HG03342 (cell line): ENCODE data around the gene OR5K3.
"Not testable (repeated sequence)": the region's sequence is repeated elsewhere in the genome, so short reads cannot be mapped to it uniquely, and the experiment has no call there.

Source experiments
- ATAC-seq: cut with Tn5 transposase; IDR thresholded peaks from one replicate; pipeline ENCODE4 v1.9.1; 2021; ENCODE audit warnings: mild to moderate bottlenecking, moderate library complexity; ENCODE audit not compliant: unreplicated experiment

Gene OR5K3, protein sequence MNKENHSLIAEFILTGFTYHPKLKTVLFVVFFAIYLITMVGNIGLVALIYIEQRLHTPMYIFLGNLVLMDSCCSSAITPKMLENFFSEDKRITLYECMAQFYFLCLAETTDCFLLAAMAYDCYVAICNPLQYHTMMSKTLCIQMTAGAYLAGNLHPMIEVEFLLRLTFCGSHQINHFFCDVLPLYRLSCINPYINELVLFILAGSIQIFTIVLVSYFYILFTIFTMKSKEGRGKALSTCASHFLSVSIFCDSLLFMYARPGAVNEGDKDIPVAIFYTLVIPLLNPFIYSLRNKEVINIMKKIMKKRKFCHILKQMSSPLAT

DNA sequence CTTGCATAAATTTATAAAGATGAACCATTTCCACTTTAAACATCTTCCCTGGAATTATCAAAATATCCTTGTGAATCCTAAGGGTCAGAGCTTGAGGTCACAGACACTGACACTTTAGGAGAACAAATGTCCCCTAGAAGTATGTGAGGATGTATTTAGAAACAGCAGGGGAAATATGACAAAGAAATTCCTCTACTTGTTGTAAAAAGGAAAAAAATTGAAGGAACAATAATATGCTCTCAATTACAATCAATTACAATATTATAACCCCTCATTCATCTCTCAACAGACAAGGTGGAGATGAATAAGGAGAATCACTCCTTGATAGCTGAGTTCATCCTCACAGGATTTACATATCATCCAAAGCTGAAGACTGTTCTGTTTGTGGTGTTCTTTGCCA, at the start of gene OR5K3:
Gene OR5K3, plus strand, starts transcription at position 301 of the 400 bp plus-strand sequence. Its CDS starts 0 bp downstream, at position 301.
- ATAC-seq: no peak

DNA sequence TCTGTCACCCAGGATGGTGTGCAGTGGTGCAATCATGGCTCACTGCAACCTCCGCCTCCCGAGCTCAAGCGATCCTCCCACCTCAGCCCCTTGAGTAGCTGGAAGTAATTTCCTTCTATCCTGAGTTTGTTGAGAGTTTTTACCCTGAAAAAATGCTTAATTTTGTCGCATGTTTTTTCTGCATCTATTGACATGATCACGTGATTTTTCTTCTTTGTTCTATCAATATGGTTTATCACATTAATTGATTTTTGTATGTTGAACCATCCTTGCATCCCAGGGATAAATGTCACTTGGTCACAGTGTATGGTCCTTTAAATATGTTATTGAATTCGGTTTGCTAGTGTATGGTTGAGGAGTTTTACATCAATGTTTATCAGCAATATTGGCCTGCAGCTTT, 48.7 kb upstream of the OR5K3 start:
- ATAC-seq: no peak

DNA sequence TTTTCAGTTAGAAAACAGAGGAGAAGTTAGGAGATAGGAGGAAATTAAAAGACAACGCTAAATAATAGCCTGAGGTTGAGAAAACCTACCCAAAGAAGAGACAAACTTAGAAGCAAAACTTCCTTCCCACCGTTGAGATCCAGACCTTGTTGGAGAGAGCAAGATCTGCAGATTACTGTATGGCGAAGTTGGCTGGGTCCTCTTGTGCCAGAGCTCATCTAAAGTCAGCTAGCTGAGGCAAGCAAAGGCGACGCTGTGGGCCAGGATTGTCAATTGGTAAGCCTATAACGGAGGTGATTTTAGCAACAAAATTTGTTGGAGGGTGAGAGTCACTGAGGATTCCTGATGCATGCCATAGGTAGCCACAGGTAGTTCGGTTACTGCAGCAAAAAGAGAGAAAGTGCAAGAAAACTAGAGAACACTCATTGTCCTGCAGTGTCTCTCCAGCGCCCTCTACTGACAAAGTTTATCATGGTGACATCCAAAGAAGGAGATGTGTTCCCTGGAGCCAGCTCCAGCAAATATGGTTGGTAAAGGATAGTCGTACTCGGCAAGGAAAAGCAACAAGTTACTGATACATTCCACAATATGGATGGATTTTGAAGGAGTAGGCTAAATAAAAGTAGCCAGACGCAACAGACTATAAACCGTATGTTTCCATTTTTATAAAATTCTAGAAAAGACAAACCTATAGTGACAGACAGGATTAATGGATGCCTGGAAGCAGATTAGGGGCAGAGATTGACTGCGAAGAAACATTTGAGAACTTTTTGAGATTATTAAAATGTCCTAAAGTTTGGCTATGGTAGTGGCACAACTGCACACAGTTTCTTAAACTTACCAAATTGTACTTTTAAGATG, 46.6 kb upstream of the OR5K3 start:
- ATAC-seq: peak; percentile 74

DNA sequence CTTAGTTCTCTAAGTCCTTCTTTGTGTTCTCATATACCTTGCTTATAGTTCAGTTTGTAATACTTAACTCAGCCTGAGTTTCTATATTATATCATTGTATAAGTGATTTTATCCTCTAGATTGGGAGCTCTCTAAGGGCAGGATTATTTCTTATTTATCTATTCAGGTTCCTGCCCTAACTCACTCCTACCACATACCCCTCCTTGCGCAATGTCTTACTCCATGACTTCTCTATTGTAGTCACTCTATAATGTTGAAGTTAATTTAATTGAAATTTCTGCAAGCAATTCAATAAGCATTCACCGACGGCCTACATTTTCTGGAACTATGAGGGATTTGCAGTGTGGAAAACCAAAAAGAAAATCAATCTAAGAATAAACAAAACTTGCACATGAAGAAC, 40.4 kb upstream of the OR5K3 start:
- ATAC-seq: no peak

DNA sequence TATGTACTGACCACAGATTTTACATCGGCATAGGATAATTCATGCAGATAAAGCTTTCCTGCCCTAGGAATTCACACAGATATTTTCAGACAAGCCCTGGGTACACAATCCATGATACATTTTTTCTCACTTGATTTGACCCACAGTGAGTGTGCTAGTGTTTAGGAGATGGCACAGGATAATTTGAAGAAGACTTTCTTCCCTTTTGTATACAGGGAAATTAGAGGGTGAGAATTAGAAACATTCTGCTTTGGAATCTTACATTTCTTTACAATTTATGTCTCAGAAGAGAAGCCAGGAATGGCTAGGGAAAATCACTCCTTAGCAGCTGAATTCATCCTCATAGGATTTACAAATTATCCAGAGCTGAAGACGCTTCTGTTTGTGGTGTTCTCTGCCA, 36.9 kb upstream of the OR5K3 start, which contains the start of gene OR5K4:
Gene OR5K4, plus strand, starts transcription at position 301 of the 400 bp plus-strand sequence. Its CDS starts 0 bp downstream, at position 301.
- no peak for ATAC-seq

DNA sequence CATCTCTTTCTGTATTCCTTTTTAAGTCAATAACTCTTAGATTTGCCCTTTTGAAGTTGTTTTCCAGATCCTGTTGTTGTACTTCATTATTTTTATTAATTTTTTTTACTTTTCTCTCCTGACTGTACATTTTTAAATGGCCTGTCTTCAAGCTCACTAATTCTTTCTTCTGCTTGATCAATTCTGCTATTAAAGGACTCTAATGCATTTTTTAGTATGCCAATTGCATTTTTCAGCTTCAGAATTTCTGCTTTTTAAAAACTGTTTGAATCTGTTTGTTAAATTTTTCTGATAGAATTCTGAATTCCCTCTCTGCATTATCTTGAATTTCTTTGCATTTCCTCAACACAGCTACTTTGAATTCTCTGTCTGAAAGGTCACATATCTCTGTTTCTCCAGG, 31.2 kb upstream of the OR5K3 start:
- ATAC-seq: no peak

DNA sequence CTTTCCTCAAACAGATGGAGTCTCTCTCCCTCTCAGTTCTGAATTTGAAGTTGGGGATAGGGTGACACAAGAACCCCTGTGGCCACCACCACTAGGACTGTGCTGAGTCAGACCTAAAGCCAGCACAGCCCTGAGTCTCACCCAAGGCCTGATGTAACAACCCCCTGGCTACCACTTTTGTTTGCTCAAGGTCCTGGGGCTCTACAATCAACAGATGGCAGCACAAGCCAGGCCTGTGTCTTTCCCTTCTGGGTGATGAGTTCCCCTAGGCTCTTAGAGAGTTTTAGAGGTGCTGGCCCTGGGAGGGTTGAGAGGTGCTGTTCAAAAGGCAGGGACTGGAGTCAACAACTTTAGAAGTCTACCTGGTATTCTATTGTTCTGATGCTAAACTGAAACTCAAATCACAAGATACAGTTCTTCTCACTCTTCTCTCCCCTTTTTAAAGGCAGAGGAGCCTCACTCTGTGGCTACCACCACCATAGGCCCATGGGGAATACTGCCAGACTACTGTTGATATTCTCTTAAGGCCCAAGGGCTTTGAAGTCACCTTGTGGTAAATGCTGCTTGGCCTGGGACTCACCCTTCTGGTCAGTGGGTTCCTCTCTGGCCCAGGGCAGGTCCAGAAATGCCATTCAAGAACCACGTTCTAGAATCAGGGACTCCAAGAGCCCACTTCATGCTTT, 30.3 kb upstream of the OR5K3 start:
- ATAC-seq: peak; percentile 76

DNA sequence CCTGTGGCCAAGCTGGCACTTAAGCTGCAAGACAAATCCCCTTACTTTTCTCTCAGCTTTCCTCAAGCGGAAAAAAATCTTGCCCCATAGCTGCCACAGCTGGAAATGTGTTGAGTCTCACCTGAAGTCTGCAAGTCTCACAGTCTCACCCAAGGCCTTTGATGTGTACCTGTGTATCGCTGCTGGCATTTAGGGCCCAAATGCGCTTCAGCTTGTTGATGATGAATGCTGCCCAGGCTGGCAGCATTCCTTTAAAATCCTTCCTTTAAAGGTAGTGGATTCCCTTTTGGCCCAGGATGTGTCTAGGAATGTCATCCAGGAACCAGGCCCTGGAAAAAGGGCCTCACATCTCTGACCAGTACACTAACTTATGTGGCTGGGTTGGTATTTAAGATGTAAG, 29.8 kb upstream of the OR5K3 start:
- ATAC-seq: no peak

DNA sequence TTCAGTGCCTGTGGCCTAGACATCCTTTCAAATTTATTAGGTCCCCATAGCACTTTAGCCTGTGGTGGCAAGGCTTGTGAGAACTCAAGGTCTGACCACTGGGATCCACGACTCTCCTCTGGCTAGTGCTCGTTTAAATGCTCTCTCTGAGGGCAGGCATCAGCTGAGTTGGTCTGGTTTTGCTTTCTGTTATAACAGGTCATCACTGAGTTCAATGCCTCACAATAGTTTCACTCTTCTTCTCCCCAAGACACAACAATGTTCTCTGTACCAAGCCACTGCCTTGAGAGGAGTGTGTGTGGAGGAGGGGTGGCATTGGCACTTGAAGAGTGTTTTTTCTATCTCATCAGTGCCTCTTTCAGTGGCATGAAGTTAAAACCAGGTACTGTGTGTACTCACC, 29.2 kb upstream of the OR5K3 start:
- peak; percentile 57 for ATAC-seq

DNA sequence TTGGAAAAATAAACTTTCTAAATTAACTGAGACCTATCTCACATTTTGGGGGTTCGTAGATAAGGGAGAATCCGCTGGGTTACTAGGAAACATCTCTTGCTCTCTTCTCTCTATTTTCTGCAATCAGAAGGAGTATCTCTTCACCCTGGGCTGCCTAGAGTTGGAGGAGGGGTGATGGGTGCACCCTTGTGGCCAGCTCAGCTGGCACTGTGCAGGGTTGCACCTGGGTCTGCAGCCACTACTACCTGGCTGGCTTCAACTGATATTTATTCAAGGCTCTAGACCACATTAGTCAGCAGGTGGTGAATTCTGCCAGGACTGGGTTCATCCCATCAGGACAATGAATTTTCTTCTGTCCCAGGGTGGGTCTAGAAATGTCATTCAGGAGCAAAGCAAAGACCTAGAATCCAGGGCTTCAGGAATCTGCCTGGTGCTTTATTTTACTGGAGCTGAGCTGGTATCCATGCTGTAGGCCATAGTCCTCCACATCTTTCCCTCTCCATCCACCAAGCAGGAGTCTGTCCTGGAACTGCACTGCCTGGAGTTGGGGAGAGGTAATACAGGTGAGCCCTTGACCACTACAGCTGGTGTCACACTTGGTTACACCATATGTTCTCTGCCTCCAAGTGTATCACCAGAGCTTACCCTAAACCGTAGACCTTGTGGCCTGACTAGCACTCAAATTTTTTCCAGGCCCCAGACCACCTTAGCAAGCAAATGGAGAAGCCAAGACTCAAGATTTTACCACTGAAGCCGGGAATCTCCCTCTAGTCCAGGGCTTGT, 22.8 kb upstream of the OR5K3 start:
- ATAC-seq: no peak

DNA sequence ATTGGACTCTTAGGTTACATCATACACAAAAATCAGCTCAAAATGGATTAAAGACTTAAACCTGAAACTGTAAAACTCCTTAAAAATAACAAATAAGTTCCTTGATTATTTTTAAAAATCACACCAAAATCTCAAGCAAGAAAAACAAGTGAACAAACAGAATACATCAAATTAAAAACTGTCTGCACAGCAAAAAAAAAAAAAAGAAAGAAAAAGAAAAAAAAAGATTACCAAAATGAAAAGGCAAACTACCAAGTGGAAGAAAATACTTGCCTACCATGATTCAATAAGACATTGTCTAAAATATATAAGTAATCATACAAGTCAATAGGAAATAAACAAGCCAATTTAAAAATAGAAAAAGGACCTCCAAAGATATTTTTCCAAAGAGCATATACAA, 19.3 kb upstream of the OR5K3 start:
- ATAC-seq: no peak

DNA sequence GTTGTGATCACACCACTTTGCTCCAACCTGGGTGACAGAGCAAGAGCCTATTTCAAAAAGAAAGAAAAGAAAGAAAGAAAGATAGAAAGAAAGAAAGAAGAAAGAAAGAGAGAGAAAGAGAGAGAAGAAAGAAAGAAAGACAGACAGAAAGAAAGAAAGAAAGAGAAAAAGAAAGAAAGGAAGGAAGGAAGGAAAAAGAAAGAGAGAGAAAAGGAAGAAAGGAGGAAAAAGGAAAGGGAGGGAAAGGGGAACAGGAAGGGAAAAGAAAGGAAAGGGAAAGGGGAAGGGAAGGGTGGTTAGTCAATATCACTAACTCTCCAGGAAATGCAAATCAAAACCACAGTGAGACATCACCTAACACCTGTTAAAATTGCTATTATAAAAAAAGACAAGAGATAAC, 18.6 kb upstream of the OR5K3 start:
- no peak for ATAC-seq

DNA sequence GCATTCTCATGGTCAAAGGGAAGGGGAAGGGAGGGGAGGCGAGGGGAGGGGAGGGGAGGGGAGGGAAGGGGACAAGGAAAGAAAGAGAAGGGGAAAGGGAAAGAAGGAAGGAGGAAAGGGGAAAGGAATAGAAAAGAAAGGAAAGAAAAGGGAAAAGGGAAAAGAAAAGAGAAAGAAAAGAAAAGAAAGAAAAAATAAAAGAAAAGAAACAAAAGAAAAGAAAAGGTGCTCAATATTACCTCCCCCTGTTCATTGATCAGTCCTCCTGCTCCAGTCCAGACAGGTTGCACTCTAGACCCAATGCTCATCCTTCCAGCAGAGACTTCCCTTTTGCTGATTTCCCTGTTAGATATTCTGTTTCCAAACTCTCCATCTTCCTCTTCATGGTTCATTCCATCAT, 18.0 kb upstream of the OR5K3 start:
- no peak for ATAC-seq

DNA sequence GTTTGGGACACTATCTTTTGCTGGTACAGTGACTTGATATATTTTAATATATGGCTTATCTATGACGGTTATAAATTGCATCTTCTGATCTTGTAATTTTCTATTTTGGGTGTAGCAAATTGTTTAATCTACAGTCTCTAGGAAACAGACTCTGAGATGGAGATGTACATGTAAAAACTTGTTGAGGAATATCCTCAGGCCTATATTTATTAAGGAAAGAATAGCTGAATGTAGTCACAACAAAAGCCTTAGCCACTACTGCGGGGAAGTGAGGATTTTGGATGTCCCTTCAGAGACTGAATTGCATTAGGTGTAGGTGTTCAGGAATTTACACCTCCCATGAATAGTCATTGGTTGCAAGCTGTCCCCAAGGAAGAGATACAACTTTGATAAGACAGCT, 13.8 kb upstream of the OR5K3 start:
- no peak for ATAC-seq

DNA sequence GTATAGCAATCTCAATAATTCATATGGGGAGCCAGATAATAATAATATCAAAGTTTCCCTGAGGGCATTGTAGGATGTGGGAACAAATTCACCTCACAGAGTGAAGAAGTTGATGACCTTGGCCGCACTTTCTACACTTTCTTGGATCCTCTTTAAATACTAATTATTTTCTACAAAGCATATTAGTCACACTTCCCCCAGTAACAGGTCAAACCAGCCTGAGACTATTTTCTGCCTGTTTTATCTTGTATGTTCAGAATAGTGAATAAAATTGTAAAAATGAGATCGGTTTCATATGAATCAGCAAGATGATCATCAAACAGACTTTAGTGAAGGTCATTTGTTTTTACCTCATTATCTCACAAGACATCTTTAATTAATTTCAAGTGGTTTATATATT, 2.3 kb upstream of the OR5K3 start:
- ATAC-seq: no peak

DNA sequence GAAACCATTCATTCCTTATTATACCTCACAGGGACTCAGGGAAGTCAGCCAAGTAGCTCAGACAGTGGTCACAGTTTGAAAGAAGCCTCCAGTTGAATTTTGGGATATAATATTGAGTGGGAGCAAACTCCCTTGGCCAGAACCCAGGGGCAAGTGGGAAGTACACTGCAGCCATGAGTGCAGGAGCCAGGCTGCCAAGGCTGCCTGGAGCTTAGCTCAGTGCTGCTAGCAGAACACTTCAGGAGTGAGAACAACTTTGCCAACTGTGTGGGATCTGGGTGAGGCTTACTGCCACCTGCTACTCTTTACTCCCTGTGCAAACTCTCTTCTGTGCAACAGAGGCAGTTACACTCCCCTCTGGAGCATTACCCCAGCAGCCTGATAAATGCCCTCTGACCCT, 4.6 kb downstream of the OR5K3 start:
- no peak for ATAC-seq

DNA sequence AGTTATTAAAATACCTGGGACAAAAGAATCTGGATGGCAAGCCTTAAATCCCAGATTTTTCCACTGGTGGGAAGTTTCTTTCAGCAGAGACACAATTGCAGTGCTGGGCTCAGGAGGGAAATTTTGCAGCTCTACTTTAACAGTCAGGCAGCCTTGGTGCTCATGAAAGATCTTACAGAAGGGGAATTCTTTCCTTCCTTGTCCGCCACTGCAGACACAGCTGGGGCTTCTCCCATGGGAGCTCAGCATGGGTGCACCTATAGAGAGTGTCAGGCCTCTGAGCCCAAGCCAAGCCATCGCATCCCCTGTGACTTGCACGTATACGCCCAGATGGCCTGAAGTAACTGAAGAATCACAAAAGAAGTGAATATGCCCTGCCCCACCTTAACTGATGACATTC, 6.0 kb downstream of the OR5K3 start:
- not testable (repeated sequence) for ATAC-seq

DNA sequence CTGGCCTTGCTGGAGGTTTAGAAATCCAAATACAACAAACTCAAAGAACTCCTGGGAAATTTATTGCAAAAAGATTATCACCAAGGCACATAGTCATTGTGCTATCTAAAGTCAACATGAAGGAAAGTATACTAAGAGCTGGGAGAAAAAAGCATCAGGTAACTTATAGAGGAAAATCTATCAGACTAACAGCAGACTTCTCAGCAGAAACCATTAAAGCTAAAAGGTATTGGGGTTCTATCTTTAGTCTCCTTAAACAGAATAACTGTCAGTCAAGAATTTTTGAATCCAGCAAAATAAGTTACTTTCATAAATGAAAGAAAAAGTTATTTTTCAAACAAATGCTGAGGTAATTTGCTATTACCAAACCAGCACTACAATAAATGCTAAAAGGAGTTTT, 8.0 kb downstream of the OR5K3 start:
- no peak for ATAC-seq

DNA sequence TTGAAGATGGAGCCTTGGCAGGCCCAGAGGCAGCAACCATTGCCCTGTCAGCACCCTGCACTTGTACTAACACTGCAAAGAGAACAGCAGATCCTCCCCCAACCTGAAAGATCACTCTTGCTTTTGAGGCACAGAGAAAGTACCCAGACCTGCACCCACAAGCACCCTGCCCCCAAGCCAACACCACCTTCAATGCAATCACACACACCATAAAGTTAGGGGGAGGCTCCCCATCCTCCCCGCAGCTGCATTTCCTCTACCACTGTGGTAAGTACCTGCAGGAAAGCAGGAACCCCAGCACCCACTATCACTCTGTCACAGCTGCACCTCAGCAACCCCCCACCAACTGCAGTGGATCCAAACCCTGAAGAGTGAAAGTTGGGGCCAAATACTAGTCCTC, 12.0 kb downstream of the OR5K3 start:
- no peak for ATAC-seq

DNA sequence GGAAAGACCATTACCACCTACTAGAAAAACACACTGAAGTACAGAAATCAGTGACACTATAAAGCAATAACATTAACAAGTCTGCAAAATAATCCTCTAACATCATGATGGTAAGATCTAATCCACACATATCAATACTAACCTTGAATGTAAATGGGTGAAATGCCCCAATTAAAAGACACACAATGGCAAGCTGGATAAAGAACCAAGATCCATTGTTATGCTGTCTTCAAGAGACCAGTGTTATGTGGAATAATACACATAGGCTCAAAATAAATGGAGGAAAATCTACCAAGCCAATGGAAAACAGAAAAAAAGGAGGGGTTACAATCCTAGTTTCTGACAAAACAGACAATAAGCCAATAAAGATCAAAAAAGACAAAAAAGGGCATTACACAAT, 13.5 kb downstream of the OR5K3 start:
- no peak for ATAC-seq

DNA sequence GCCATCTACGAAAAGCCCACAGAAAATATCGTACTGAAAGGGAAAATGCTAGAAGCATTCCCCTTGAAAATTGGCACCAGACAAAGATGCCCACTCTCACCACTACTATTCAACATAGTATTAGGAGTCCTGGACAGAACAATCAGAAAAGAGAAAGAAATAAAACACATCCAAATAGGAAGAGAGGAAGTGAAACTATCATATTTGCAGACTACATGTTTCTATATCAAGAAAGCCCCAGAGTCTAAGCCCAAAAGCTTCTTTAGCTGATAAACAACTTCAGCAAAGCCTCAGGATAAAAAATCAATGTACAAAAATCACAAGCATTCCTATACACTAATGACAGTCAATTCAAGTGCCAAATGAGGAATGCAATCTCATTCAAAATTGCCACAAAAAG, 15.6 kb downstream of the OR5K3 start:
- ATAC-seq: no peak
